Epidermal melanocyte (primary cell): ENCODE results near the gene LILRB4.
"Not testable (repeated sequence)": the region's sequence is repeated elsewhere in the genome, so short reads cannot be mapped to it uniquely, and the experiment has no call there.

Experiments
- DNase-seq: peaks from one replicate; pipeline ENCODE4 v3.0.0; 2011; ENCODE audit warnings: low spot score; ENCODE audit not compliant: insufficient read length

Gene LILRB4

DNA sequence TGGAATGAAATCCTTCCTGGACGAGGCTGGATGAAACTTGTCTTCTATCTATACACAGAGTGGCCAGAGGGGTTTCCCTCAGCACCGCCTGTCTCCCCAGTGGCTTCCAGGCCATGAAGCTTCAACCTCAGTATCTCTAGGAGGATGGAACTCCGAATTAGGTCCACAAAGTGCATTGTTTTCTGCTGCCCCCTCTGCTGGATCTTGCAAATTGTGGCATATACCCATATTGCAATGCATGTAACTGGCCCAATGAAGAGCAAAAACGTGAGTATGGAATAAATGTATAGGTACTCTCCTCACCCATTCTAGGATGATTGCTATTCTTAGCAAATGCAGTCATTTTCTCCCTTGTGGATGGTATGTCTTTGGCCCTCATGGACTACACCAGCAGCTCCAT is 14.7 kb upstream of the LILRB4 start:
- no peak for DNase-seq

DNA sequence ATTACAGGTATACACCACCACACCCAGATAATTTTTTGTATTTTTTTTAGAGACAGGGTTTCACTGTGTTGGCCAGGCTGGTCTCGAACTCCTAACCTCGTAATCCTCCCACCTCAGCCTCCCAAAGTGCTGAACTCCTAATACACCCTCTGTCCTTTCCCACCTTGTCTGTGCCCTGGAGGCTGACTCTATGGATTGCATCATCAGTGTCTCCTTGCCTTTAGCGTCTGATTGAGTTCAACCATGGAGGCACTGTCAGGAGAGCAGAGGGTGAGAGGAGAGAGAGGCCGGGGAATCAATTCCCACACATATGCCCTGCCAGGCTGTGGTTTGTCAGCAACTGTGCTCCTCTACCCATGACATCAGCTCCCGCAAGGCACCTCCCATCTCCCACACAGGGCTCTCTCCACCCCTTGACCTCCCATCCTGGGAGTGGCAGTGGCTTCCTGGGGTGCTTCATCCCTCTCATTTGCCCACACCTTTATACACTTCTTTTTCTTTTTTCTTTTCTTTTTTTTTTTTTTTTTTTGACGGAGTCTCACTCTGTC is 12.6 kb upstream of the LILRB4 start:
- DNase-seq: no peak

DNA sequence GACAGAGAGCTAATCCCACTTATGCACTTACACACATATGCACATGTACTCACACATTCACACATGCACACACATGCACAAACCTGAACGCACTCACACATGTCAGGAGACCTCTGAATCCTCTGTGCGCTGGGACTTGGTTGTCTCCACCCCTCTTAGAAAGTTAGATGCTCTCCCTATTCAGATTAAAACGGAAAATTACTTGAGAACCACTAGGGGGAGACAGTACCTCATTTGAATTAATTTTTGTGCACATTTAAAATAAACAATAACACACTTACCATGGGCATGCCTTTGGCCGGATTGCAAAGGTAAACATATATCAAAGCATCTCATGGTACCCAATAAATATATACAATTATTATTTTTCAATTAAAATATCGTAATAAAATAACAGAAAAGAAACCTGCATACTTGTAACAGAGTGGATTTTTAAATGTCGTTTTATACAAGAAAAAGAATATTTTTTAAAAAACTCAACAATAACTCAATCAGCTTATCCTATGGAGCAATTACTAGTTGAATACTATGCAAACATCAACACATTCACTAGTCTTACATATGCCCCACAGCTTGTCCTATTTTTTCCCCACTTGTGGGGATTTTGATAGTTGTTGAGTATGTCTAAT is 9.5 kb upstream of the LILRB4 start:
- DNase-seq: no peak

DNA sequence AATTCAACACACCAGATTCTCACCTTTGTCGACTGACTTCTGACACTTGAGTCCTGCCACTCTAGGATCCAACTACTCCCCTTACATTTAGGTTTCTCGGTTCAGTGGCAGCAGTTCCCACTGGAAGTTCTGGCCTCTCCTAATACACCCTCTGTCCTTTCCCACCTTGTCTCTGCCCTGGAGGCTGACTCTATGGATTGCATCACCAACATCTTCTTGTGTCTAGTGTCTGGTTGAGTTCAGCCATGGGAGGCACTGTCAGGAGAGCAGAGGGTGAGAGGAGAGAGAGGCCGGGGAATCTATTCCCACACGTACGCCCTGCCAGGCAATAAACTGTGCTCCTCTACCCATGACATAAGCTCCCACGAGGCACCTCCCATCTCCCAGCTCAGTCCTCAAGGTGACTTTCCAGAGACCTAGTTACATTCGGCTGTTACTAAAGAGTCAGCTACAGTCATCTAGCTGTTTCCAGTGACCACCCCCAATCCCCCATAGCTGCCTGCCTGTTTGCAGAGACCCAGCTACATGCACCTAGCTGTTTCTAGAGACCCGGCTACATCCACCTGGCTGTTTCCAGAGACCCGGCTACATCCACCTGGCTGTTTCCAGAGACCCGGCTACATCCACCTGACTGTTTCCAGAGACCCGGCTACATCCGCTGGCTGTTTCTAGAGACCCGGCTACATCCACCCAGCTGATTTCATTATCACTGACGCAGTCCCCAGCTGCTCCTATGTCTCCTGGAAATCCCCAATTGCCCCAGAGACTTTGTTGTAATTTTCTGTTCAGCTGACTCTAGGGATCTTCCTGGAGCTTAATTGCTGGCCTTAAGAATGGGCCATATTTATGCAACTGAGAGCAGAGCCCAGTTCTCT is 8.1 kb upstream of the LILRB4 start:
- no peak for DNase-seq

DNA sequence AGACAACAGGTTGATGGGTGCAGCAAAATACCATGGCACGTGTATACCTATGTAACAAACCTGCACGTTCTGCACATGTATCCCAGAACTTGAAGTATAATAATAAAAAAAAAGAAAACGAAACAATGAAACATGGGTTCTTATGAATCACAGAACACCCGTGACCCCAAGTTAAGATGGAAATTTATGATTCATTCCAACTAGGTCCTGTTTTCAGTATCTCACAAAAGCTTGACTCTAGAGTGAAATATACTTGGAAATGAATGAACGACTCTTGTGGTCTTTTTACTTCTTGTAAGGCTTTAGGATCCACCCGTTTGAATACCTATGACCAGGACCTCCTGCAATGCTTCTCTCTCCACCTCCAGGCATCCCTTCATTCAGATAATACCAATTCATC is 3.5 kb upstream of the LILRB4 start:
- DNase-seq: no peak

DNA sequence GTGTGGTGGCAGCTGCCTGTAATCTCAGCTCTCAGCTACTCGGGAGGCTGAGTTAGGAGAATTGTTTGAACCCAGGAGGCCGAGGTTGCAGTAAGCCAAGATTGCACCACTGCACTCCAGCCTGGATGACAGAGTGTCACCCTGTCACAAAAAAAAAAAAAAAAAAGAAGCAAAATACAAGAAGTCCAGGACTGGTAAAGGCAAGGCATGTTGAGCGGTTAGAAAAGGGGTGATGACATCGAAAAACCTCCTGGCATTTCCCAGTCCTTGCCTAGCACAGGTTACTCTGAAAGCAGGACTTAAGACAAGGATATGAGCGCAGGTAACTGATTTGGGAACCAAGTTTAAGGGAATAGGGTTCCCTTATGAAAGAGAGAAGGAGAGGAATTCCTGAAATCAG is 2.5 kb upstream of the LILRB4 start:
- no peak for DNase-seq

DNA sequence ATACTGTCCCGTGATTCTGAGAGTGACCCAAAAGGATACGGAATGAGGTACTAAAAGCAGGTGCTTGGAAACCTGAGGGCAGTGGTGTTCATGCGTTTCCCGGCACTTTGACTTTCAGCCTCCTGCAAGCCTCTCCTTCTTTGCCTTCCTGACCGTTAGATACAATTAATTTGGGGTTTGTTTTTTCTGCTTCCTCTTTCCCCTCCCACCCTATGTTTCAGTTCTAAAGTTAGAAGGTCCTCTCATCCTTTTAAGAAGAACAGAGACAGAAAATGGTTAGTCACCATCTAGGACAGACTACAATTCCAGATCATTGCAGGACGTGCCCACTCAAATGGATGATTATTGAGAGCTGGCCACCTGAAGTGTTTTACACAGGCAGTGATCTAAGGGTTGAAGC is 1.8 kb upstream of the LILRB4 start:
- no peak for DNase-seq

DNA sequence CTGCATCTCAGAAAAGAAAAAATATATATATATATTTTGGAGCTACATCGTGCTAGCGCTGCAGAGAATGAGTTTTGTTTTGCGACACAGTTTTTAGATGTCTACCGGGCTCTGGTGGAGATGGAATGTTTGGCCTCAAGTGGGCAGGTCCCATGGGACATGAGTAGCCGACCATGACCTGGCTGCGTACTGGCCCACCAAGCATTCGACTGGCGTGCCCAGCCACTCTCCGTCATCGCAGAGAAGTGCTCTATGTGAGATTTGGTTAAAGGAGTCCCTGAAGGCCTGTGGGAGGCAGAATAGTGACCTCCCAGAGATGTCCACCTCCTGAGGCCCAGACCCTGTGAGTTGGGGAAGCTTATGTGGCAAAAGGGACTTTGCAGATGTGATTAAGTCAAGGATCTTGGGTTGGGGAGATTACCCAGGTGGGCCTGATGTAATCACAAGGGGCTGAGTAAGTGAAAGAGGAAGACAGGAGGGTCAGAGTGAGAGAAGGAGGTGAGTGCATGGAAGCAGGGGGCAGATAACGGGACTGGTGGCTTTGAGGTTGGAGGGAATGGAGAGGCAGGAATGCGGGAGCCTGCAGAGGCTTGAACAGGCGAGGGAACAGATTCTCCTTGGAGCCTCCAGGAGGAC is 821 bp upstream of the LILRB4 start:
- no peak for DNase-seq

DNA sequence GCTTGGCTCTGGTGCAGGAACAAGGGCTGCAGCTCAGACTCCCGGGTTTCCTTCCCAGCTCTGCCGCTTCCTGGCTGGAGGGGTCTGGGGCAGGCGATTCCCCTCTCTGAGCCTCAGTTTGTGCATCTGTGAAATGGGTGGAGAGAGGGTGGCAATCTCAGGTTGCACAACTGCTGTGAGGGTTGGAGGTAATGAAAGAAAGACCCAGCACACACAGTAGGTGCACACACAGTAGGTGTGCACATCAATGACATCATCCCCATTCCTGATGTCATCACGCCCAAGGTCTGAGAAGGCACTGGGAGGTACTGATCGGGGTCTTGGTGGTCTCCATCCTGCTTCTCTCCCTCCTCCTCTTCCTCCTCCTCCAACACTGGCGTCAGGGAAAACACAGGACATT is 2.7 kb downstream of the LILRB4 start:
- DNase-seq: no peak

DNA sequence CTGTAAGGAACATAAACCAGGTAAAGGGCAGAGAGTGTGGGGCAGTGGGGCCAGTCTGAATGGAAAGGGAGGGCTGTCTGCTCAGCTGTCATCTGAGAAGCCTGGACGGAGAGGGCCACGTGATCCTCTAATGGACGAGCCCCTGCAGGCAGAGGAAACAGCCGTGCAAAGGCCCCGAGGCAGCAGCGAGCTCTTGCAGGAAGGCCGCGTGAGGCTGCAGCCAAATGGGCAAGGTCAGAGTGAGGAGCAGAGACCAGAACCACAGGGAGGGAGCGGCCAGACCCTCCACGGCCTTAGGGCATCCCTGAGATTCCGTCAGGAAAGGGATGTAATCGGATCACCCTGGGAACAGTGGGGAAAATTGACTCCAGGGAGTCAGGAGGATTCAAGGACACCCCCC is 4.4 kb downstream of the LILRB4 start:
- DNase-seq: no peak

DNA sequence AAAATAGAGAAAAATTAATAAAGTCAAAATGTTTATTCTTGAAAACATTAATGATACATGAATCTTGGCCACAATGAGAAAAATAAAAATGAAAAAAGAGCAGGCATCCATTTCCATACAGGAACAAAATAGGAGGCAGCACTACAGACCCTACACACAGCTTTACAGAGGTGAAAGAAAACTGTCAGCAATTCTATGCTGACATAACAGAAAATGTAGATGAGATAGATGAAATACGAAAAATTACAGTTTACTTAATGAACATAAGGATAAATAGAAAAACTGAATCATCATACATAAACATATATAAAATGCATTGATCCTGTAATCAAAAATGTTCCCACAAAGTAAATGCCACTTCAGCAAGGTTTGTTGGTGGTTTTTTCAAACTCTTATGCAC is 5.6 kb downstream of the LILRB4 start:
- DNase-seq: no peak

DNA sequence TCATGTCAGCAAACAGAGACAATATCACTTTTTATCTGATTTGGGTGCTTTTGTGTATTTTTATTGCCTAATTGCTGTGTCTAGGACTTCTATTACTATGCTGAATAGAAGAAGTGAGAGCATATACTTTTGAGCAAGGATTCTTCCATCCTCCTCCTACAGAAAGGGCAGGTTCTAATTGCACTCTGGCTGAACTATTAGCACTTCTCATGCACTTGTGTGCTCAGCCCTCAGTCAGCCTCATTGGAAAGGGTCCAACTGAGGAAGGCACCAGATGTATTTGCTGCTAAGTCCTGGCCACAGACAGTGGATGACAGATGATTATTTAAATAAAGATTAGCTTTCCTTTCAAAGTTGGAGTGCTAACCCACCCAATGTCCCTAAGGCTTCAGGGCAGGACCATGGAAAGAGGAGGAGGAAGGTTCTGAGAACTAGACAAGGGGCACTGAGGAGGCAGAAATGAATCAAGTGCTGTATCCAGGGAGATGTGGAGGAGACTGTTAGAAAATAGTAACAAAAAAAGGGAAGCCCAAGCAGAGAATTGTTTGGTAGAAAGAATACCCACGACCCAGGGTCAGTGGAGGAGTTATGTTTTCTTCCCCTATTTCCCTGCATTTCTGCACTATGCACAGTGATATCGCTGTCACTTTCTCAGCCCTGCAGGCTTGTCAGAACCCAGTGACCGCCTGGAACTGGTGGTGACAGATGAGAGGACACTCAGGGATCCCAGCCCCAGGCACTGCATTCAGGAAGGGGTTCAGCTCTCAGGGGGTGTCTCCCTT is 8.0 kb downstream of the LILRB4 start:
- DNase-seq: no peak

DNA sequence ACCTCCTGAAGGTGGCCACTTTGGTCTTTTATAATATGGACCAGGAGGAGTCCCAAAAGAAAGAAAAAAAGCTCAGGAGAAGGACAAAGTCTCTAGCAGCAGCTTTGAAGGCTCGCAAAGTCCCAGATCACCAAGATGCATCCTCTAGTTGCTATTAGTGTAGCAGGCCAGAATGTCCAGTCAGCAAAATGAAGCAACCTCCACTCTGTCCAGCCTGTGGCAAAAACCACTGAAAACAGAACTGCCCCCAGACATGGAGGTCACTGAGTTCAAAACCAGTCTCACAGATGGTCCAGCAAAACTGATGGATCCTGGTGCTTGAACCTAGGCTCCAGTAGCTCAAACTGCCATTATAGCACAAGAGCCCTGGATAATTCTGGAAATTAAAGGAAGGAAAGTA is 10.4 kb downstream of the LILRB4 start:
- DNase-seq: no peak

DNA sequence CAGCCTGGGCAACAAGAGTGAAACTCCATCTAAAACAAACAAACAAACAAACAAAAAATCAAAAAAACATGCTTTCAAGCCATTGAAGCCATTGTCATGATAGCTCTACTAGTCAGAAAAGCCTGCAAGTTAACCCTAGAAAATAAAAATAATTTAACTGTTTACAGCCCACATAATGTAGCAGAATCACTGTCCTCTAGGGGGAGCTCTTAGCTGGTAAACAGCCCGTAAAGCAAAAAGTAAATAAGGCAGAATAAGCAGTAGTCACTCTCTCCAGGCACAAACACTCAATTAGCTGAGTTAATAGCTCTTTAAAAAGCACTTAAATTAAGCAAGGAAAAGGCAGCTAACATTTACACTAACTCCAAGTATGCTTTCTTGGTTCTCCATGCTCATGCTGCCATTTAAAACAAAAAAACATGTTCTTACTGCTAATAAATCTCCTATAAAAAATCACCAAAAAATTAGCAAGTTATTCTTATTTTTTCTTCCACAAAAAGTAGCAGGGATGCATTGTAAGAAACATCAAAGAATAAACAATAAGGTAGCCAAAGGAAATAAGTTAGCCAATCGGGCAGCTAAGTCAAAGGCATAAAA is 11.3 kb downstream of the LILRB4 start:
- DNase-seq: no peak

DNA sequence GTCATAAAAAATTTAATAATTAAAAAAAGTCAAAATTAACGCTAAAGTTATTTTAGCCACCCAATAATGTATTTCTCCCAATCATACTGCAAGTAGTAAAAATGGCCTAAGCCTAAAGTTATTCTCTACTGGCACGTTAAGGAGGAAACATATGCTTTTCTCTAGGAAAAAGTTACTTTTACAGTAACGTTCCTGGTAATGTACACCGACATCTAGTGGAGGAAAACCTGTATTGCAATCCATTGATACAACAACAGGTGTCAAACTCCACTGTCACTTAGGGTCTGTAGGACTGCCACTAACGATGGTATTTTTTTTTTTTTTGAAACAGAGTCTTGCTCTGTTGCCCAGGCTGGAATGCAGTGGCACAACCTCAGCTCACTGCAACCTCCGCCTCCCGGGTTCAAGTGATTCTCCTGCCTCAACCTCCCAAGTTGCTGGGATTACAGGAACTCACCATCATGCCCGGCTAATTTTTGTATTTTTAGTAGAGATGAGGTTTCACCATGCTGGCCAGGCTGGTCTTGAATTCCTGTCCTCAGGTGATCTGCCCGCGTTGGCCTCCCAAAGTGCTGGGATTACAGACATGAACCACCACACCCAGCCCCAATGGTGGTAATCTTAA is 13.5 kb downstream of the LILRB4 start:
- DNase-seq: not testable (repeated sequence)

DNA sequence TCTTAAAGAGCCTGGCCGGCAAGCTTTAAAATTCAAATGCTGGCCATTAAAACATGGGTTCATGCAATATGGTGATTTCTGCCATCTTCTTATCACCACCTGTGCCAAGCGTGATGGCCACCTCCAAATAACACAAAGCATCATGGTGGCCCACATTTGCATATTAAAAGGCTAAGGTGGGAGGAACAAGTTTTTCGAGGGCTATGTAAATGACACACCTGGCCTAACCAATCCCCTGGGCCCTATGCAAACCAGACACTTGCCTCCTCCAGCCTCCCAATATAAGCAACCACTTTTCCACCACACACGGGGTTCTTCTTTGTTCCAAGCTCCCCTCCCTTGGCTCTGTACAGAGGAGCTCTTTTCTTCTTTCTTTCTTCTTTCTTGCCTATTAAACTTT is 14.4 kb downstream of the LILRB4 start:
- DNase-seq: no peak

DNA sequence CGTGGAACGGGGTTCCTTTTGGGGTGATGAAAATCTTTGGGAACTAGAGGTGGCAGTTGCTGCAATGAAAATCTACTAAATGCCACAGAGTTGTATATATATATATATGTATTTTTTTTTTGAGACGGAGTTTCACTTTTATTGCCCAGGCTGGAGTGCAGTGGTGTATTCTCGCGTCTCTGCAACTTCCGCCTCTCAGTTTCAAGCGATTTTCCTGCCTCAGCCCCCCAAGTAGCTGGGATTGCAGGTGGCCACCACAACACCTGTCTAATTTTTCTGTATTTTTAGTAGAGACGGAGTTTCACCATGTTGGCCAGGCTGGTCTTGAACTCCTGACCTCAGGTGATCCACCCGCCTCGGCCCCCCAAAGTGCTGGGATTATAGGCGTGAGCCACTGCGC is 18.8 kb downstream of the LILRB4 start:
- not testable (repeated sequence) for DNase-seq

DNA sequence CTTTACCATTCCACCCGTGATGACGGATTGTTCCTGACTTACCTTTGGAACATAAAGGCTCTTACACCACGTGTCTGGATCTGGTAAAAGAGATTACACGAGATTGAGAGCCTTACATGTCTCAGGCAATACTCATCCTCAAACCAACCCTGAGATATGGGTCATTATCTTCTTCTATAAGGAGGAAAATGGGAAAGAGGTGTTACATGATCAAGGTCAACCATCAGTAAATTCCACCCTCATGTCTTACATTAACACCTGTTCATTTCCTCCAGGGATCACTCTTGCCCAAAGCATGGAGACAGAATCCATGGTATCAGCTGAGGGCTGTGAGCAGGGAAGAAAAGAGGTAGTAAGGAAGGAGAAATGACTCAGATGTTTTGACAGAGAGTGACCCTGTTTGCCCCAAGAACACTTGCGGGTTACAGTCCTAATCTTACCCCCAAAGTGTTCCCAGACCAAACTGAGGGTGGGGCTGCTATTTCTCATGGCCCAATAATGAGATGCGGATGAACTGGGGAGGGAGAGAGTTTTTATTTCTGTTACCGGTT is 19.6 kb downstream of the LILRB4 start:
- no peak for DNase-seq

DNA sequence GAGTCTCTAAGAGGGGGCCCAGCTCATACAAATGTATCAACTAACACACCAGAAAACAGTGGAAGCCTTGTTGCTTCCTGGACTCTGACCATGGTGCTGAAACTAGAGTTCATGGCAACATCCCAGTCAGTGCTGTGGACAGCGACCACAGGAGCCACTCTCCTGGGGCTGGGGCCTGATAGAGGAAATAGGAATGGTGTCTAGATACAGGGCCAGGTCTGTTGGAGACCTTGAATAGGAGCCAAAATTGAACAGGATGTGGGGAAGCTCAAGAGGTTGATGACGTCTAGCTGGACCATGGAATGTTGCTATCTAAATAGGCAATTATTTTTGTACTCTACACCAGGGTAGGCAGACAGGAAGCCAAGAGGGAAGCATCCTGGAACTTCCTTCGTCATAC is 21.7 kb downstream of the LILRB4 start:
- no peak for DNase-seq

DNA sequence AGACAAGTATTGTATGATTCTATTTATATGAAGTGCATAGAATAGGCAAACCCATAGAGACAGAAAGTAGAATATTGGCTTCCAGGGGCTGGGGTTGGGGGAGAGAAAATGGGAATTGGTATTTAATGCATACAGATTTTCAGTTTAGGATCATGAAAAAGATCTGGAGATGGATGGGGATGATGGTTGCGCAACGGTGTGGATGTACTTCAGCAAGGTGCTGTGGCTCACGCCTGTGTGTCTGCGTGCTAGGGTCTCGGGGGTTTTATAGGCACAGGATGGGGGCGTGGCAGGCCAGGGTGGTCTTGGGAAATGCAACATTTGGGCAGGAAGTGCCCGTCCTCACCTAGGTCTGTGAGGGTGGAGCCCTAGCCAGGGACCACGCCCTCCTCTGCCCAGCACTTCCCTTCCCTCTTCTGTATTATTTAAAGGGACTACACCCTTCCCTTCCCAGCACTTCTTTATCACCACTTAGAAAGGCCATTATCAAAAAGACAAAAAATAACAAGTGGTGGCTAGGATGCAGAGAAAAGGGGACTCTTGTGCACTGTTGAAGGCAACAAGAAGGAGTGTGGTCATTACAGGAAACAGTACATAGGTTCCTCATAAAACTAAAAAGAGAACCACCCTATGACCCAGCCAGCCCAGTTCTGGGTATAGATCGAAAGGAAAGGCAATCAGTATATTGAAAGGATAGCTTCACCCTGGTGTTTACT is 29.0 kb downstream of the LILRB4 start:
- no peak for DNase-seq
